Prostate gland (tissue), 2 donors: ENCODE data around the gene ABCA6.

Experiments
- POLR2AphosphoS5 ChIP-seq: sonication (generic); formaldehyde crosslinking; IDR thresholded peaks from one replicate; pipeline ENCODE4 v1.6.1; 2017; ENCODE audit warnings: antibody characterized with exemption
- TF ChIP-seq, protein P1 (sequence below), 4 experiments: fragments of 200-600 bp in 2 of 4; fragments of 450-650 bp in 2 of 4; sonication (generic) in 2 of 4; IDR thresholded peaks; 1 replicate in 3 of 4; 2 replicates in 1 of 4; pipeline ENCODE4 v1.5.1; 2016 to 2019; ENCODE audit warnings: antibody characterized with exemption in 4 of 4, mild to moderate bottlenecking in 2 of 4, moderate library complexity in 2 of 4

DNA sequence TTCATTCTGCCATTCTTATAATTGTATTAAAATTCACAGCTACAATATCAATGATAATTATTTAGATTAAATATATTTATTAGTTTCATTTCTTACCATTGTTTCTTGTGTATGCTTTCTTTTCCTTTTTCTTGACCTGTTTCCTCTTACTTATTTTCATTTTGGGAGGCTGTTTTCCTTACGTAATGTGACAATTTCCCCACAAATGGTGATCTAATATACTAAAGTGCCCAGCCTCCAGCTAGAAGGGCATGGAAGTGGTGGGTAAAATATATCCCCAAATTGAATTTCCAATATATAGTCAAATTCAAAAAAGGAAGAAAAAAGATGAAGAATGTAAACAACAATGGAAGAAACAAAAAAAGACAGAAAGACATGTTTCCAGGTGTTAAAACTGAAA, 1.5 kb upstream of the ABCA6 start:
- no peak for TF ChIP-seq POLR2AphosphoS5
- TF ChIP-seq, protein P1, sequence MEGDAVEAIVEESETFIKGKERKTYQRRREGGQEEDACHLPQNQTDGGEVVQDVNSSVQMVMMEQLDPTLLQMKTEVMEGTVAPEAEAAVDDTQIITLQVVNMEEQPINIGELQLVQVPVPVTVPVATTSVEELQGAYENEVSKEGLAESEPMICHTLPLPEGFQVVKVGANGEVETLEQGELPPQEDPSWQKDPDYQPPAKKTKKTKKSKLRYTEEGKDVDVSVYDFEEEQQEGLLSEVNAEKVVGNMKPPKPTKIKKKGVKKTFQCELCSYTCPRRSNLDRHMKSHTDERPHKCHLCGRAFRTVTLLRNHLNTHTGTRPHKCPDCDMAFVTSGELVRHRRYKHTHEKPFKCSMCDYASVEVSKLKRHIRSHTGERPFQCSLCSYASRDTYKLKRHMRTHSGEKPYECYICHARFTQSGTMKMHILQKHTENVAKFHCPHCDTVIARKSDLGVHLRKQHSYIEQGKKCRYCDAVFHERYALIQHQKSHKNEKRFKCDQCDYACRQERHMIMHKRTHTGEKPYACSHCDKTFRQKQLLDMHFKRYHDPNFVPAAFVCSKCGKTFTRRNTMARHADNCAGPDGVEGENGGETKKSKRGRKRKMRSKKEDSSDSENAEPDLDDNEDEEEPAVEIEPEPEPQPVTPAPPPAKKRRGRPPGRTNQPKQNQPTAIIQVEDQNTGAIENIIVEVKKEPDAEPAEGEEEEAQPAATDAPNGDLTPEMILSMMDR (IDR thresholded peaks at IDR 0.05), result no peak
